C4-2B (cell line): ENCODE data around the gene CD226.

ENCODE experiments used
- ZFX ChIP-seq: fragments of 450-650 bp; IDR thresholded peaks from 2 replicates; pipeline ENCODE4 v1.6.1; 2017
- TF ChIP-seq, protein P1 (sequence below): fragments of 450-650 bp; conservative IDR thresholded peaks from 2 replicates; pipeline ENCODE4 v1.5.1; 2017; ENCODE audit warnings: mild to moderate bottlenecking

DNA sequence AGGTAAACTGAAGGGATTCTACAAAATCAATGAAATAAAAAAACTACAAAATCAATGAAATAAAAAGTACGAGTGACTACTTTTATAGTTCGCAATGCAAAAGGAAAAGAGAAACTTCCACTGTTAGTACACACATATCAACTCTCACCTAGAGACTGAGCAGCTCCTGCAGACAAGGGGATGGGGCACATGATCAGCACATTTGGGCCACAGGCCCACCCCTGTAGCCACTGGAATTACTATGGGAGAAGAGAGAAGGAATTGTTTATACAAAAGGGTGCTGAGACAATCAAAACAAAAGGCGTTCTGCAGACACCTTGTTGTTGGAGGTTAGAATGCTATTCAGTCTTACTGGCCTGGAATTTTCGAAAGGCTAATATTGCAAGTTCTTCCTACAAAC is 34.7 kb upstream of the CD226 start:
- TF ChIP-seq, protein P1, sequence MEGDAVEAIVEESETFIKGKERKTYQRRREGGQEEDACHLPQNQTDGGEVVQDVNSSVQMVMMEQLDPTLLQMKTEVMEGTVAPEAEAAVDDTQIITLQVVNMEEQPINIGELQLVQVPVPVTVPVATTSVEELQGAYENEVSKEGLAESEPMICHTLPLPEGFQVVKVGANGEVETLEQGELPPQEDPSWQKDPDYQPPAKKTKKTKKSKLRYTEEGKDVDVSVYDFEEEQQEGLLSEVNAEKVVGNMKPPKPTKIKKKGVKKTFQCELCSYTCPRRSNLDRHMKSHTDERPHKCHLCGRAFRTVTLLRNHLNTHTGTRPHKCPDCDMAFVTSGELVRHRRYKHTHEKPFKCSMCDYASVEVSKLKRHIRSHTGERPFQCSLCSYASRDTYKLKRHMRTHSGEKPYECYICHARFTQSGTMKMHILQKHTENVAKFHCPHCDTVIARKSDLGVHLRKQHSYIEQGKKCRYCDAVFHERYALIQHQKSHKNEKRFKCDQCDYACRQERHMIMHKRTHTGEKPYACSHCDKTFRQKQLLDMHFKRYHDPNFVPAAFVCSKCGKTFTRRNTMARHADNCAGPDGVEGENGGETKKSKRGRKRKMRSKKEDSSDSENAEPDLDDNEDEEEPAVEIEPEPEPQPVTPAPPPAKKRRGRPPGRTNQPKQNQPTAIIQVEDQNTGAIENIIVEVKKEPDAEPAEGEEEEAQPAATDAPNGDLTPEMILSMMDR = no peak
- TF ChIP-seq ZFX = no peak
